Measurements from ENCODE around the gene SYMPK. TPM values are rescaled to one million over a fixed set of nuclear protein-coding genes. Genes with fewer than 3 reads are reported as not detected.

The SYMPK gene
- polyA plus RNA-seq, 1 of the 3 experiments (the other 2 are of a cell fraction): 92.7 TPM

DNA sequence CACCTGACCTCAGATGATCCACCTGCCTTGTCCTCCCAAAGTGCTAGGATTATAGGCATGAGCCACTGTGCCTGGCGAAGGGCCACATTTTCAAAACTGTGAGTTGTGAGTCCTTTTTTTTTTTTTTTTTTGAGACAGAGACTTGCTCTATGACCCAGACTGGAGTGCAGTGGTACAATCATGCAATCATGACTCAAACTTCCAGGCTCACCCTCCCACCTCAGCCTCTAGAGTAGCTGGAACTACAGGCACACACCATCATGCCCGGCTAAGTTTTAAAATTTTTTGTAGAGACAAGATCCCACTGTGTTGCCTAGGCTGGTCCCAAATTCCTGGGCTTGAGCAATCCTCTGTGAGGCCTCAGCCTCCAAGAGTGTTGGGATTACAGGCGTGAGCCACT is 43.3 kb upstream of the SYMPK start:
- DNase-seq: no peak
- WGBS (ENCODE audit: low lambda C conversion rate): 91% methylated on average over 3 of the region's 3 CpGs
- Histone ChIP-seq H3K9me3 (no peaks in the 10 kb centered on the region), H3F3A (replicated peaks; ENCODE audit: insufficient read depth) (peaks cover 8% of the 10 kb centered on the region), H3K4me3 (ENCODE audit: low read depth in 2 of 2, low read length in 1 of 2) (no peak overlapping the region), H2AFZ (ENCODE audit: low read depth) (no peak overlapping the region), H3K27ac (ENCODE audit: low read depth in 2 of 2, low read length in 1 of 2) (no peak overlapping the region), H3K9ac (no peak overlapping the region), H3K36me3 (replicated peaks in 1 of 2; ENCODE audit: control insufficient read depth in 1 of 2, insufficient read depth in 2 of 2, low read length in 1 of 2) (no peaks in the 10 kb centered on the region), H3K79me2 (ENCODE audit: insufficient read depth) (peaks cover 3% of the 10 kb centered on the region; the same call in 1 of the 2 replicates), H3K4me1 (ENCODE audit: control insufficient read depth in 1 of 2, insufficient read depth in 2 of 2, low read depth in 1 of 2, low read length in 1 of 2) (peaks cover 0 to 3% of the 10 kb centered on the region in 2 experiments; a peak in 1 of 4 replicates), H4K20me1 (ENCODE audit: insufficient read depth) (no peaks in the 10 kb centered on the region), H3K27me3 (ENCODE audit: insufficient read depth) (no peaks in the 10 kb centered on the region), H3K9me2 (no peaks in the 10 kb centered on the region), H3K4me2 (no peak overlapping the region)
- CTCF ChIA-PET: no interaction called here
- POLR2A ChIA-PET: no interaction called here
- TF ChIP-seq FOSL2 (IDR thresholded peaks at IDR 0.05; ENCODE audit: borderline replicate concordance, low read depth): no peak
- no peak for TF ChIP-seq RCOR1 (IDR thresholded peaks at IDR 0.05; ENCODE audit: low read length)
- TF ChIP-seq EZH2phosphoT487 (IDR thresholded peaks at IDR 0.05; ENCODE audit: borderline replicate concordance, low read depth): no peak

DNA sequence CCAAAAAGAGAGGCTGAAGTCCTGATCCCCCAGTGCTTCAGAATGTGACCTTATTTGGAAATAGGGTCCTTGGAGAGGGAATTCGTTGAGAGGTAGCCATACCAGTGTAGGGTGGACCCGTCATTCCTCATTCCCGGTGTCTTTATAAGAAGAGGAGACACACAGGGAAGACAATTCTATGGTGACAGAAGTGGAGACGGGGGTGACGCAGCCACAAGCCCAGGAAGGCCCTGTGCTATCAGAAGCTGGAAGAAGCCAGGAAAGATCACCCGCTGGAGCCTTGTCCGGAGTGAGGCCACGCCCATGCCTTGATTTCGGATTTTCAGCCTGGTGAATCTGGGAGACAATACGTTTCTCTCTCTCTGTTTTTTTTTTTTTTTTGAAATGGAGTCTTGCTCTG is 42.1 kb upstream of the SYMPK start:
- peaks cover 0 to 5% of the 10 kb centered on the region in 2 experiments for H3K36me3 ChIP-seq (replicated peaks in 1 of 2; ENCODE audit: control insufficient read depth in 1 of 2, insufficient read depth in 2 of 2, low read length in 1 of 2)
- peaks cover 13% of the 10 kb centered on the region for H3F3A ChIP-seq (replicated peaks; ENCODE audit: insufficient read depth)
- no peak overlapping the region for H2AFZ ChIP-seq (ENCODE audit: low read depth)
- 85% methylated on average over 10 of the region's 10 CpGs for WGBS (ENCODE audit: low lambda C conversion rate)
- H3K4me1 ChIP-seq (ENCODE audit: control insufficient read depth in 1 of 2, insufficient read depth in 2 of 2, low read depth in 1 of 2, low read length in 1 of 2): peaks cover 0 to 8% of the 10 kb centered on the region in 2 experiments; a peak in 1 of 4 replicates
- CTCF ChIA-PET: interaction anchor here (0.7 kb wide), 1 partner anchor 107 kb away, joined by 3 read pairs; no protein-coding TSS in a partner anchor
- no peak overlapping the region for H3K9ac ChIP-seq
- H3K79me2 ChIP-seq (ENCODE audit: insufficient read depth): peaks cover 5% of the 10 kb centered on the region; the same call in 1 of the 2 replicates
- no peak for TF ChIP-seq SMC3 (IDR thresholded peaks at IDR 0.05; ENCODE audit: low read depth, low read length)
- TF ChIP-seq FOSL2 (IDR thresholded peaks at IDR 0.05; ENCODE audit: borderline replicate concordance, low read depth): no peak
- TF ChIP-seq, protein P1, sequence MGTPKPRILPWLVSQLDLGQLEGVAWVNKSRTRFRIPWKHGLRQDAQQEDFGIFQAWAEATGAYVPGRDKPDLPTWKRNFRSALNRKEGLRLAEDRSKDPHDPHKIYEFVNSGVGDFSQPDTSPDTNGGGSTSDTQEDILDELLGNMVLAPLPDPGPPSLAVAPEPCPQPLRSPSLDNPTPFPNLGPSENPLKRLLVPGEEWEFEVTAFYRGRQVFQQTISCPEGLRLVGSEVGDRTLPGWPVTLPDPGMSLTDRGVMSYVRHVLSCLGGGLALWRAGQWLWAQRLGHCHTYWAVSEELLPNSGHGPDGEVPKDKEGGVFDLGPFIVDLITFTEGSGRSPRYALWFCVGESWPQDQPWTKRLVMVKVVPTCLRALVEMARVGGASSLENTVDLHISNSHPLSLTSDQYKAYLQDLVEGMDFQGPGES (IDR thresholded peaks at IDR 0.05; ENCODE audit: low read depth, low read length): no peak
- TF ChIP-seq, protein P2, sequence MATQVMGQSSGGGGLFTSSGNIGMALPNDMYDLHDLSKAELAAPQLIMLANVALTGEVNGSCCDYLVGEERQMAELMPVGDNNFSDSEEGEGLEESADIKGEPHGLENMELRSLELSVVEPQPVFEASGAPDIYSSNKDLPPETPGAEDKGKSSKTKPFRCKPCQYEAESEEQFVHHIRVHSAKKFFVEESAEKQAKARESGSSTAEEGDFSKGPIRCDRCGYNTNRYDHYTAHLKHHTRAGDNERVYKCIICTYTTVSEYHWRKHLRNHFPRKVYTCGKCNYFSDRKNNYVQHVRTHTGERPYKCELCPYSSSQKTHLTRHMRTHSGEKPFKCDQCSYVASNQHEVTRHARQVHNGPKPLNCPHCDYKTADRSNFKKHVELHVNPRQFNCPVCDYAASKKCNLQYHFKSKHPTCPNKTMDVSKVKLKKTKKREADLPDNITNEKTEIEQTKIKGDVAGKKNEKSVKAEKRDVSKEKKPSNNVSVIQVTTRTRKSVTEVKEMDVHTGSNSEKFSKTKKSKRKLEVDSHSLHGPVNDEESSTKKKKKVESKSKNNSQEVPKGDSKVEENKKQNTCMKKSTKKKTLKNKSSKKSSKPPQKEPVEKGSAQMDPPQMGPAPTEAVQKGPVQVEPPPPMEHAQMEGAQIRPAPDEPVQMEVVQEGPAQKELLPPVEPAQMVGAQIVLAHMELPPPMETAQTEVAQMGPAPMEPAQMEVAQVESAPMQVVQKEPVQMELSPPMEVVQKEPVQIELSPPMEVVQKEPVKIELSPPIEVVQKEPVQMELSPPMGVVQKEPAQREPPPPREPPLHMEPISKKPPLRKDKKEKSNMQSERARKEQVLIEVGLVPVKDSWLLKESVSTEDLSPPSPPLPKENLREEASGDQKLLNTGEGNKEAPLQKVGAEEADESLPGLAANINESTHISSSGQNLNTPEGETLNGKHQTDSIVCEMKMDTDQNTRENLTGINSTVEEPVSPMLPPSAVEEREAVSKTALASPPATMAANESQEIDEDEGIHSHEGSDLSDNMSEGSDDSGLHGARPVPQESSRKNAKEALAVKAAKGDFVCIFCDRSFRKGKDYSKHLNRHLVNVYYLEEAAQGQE (IDR thresholded peaks at IDR 0.05; ENCODE audit: low read depth, low read length): no peak
- TF ChIP-seq EZH2phosphoT487 (IDR thresholded peaks at IDR 0.05; ENCODE audit: borderline replicate concordance, low read depth): no peak
- no peak for TF ChIP-seq FOXJ3 (CRISPR knock-in tag; IDR thresholded peaks at IDR 0.05)
- no peak overlapping the region for H3K27ac ChIP-seq (ENCODE audit: low read depth in 2 of 2, low read length in 1 of 2)
- no peaks in the 10 kb centered on the region for H3K9me2 ChIP-seq
- POLR2A ChIA-PET: no interaction called here
- no peak overlapping the region for H3K4me2 ChIP-seq
- DNase-seq: no peak
- no peaks in the 10 kb centered on the region for H3K9me3 ChIP-seq
- H4K20me1 ChIP-seq (ENCODE audit: insufficient read depth): no peaks in the 10 kb centered on the region
- no peak overlapping the region for H3K4me3 ChIP-seq (ENCODE audit: low read depth in 2 of 2, low read length in 1 of 2)
- no peaks in the 10 kb centered on the region for H3K27me3 ChIP-seq (ENCODE audit: insufficient read depth)

Data from SK-N-SH (cell line).